LoVo (cell line): ENCODE measurements around the gene SNRNP40.
"Not testable (repeated sequence)": the region's sequence is repeated elsewhere in the genome, so short reads cannot be mapped to it uniquely, and the experiment has no call there.

Experiments
- DNase-seq: peaks from one replicate; pipeline ENCODE4 v3.0.0-alpha.2; 2016; ENCODE audit warnings: low spot score

SNRNP40 gene

GRCh38 chr1:31282426-31282825 is 14.2 kb downstream of the SNRNP40 start:
- not testable (repeated sequence) for DNase-seq

GRCh38 chr1:31273619-31274018 is 23.0 kb downstream of the SNRNP40 start:
- no peak for DNase-seq

GRCh38 chr1:31272369-31272768 is 24.2 kb downstream of the SNRNP40 start:
- no peak for DNase-seq

GRCh38 chr1:31266547-31266946 is 30.0 kb downstream of the SNRNP40 start:
- DNase-seq: no peak

- no peak for DNase-seq
Observed at GRCh38 chr1:31264790-31265386, 31.7 kb downstream of the SNRNP40 start.

- no peak for DNase-seq
Observed at GRCh38 chr1:31263408-31263807, 33.2 kb downstream of the SNRNP40 start.

- not testable (repeated sequence) for DNase-seq
Observed at GRCh38 chr1:31262393-31262792, 34.2 kb downstream of the SNRNP40 start.

GRCh38 chr1:31261916-31262315 is 34.7 kb downstream of the SNRNP40 start:
- no peak for DNase-seq

- DNase-seq: no peak
Observed at GRCh38 chr1:31259746-31260145, 36.8 kb downstream of the SNRNP40 start.

- no peak for DNase-seq
Observed at GRCh38 chr1:31258581-31258980, 38.0 kb downstream of the SNRNP40 start.

- DNase-seq: no peak
Observed at GRCh38 chr1:31257213-31257612, 39.4 kb downstream of the SNRNP40 start.

GRCh38 chr1:31249854-31250253 is 46.7 kb downstream of the SNRNP40 start:
- DNase-seq: no peak

GRCh38 chr1:31248276-31248675 is 48.3 kb downstream of the SNRNP40 start:
- DNase-seq: no peak

GRCh38 chr1:31244326-31244725 is 52.3 kb downstream of the SNRNP40 start:
- DNase-seq: no peak

GRCh38 chr1:31243501-31244286 is 52.9 kb downstream of the SNRNP40 start:
- no peak for DNase-seq

GRCh38 chr1:31241321-31241720 is 55.3 kb downstream of the SNRNP40 start:
- DNase-seq: no peak

GRCh38 chr1:31239653-31240241 is 56.8 kb downstream of the SNRNP40 start, which contains the start of gene NKAIN1:
TSS of gene NKAIN1 (minus strand) at chr1:31239887. CDS start at chr1:31239547, 340 bp downstream.
- DNase-seq: peak; percentile 27

GRCh38 chr1:31238986-31239613 is 57.5 kb downstream of the SNRNP40 start:
- peak; percentile 28 for DNase-seq

- DNase-seq: no peak
Observed at GRCh38 chr1:31238612-31238985, 58.0 kb downstream of the SNRNP40 start.

GRCh38 chr1:31234870-31235269 is 61.7 kb downstream of the SNRNP40 start:
- DNase-seq: no peak

- DNase-seq: no peak
Observed at GRCh38 chr1:31234123-31234708, 62.4 kb downstream of the SNRNP40 start.

- DNase-seq: no peak
Observed at GRCh38 chr1:31232689-31233088, 63.9 kb downstream of the SNRNP40 start.
